ENCODE results near the gene CENPC. TPM values are rescaled to one million over a fixed set of nuclear protein-coding genes. Genes with fewer than 3 reads are reported as not detected.

CENPC gene
- 1 to 10 TPM; 4.7 to 5.7 (median 5.5) TPM for polyA plus RNA-seq

GRCh38 chr4:67545199-67546003, at the start of gene CENPC:
Gene CENPC (minus strand): TSS chr4:67545503. CDS start chr4:67545355, 148 bp downstream.
- 0 to 1% (median 0%) methylated on average over 52 to 53 of the region's 53 CpGs for WGBS, 3 donors

GRCh38 chr4:67593741-67594175, 48.5 kb upstream of the CENPC start:
- H3K27ac ChIP-seq (ENCODE audit: low read depth, low read length): no peak overlapping the region
- WGBS, 3 donors: 28 to 35% (median 30%) methylated on average over 2 of the region's 2 CpGs

More at GRCh38 chr4:67545199-67546003, at the start of gene CENPC:
- H3K27ac ChIP-seq (ENCODE audit: low read depth, low read length): peak within 1 kb of the TSS; percentile 75

GRCh38 chr4:67587156-67587555, 41.9 kb upstream of the CENPC start:
- 26 to 94% (median 92%) methylated on average over 3 of the region's 3 CpGs for WGBS, 3 donors
- no peak overlapping the region for H3K27ac ChIP-seq (ENCODE audit: low read depth, low read length)

- H3K27ac ChIP-seq (ENCODE audit: low read depth, low read length): no peak overlapping the region
Observed at GRCh38 chr4:67584496-67584895, 39.2 kb upstream of the CENPC start.

- 47 to 50% (median 48%) methylated on average over 2 of the region's 2 CpGs for WGBS, 3 donors
- no peak overlapping the region for H3K27ac ChIP-seq (ENCODE audit: low read depth, low read length)
Observed at GRCh38 chr4:67581913-67582312, 36.6 kb upstream of the CENPC start.

GRCh38 chr4:67581208-67581857, 36.0 kb upstream of the CENPC start:
- 52 to 79% (median 58%) methylated on average over 8 of the region's 8 CpGs for WGBS, 3 donors
- H3K27ac ChIP-seq (ENCODE audit: low read depth, low read length): no peak overlapping the region

- no peak overlapping the region for H3K27ac ChIP-seq (ENCODE audit: low read depth, low read length)
- 89 to 95% (median 94%) methylated on average over 3 of the region's 3 CpGs for WGBS, 3 donors
Observed at GRCh38 chr4:67580577-67580976, 35.3 kb upstream of the CENPC start.

- WGBS, 3 donors: 93 to 97% (median 97%) methylated on average over 1 of the region's 1 CpG
- H3K27ac ChIP-seq (ENCODE audit: low read depth, low read length): no peak overlapping the region
Observed at GRCh38 chr4:67576538-67576937, 31.2 kb upstream of the CENPC start.

- no peak overlapping the region for H3K27ac ChIP-seq (ENCODE audit: low read depth, low read length)
- WGBS, 3 donors: 80 to 90% (median 86%) methylated on average over 4 of the region's 4 CpGs
Observed at GRCh38 chr4:67576059-67576466, 30.8 kb upstream of the CENPC start.

GRCh38 chr4:67575232-67576058, 30.1 kb upstream of the CENPC start:
- WGBS, 3 donors: 39 to 73% (median 44%) methylated on average over 13 of the region's 13 CpGs
- no peak overlapping the region for H3K27ac ChIP-seq (ENCODE audit: low read depth, low read length)

- no peak overlapping the region for H3K27ac ChIP-seq (ENCODE audit: low read depth, low read length)
Observed at GRCh38 chr4:67573193-67573592, 27.9 kb upstream of the CENPC start.

- H3K27ac ChIP-seq (ENCODE audit: low read depth, low read length): no peak overlapping the region
- WGBS, 3 donors: 41 to 46% (median 45%) methylated on average over 1 of the region's 1 CpG
Observed at GRCh38 chr4:67571975-67572374, 26.7 kb upstream of the CENPC start.

- no peak overlapping the region for H3K27ac ChIP-seq (ENCODE audit: low read depth, low read length)
- WGBS, 3 donors: 91 to 100% (median 100%) methylated on average over 1 of the region's 1 CpG
Observed at GRCh38 chr4:67570537-67570936, 25.2 kb upstream of the CENPC start.

- no peak overlapping the region for H3K27ac ChIP-seq (ENCODE audit: low read depth, low read length)
- 72 to 95% (median 89%) methylated on average over 2 of the region's 2 CpGs for WGBS, 3 donors
Observed at GRCh38 chr4:67568820-67569219, 23.5 kb upstream of the CENPC start.

GRCh38 chr4:67566335-67566734, 21.0 kb upstream of the CENPC start:
- WGBS, 3 donors: 93 to 95% (median 94%) methylated on average over 3 of the region's 3 CpGs
- H3K27ac ChIP-seq (ENCODE audit: low read depth, low read length): no peak overlapping the region

GRCh38 chr4:67565284-67565683, 20.0 kb upstream of the CENPC start:
- no peak overlapping the region for H3K27ac ChIP-seq (ENCODE audit: low read depth, low read length)

GRCh38 chr4:67558493-67558892, 13.2 kb upstream of the CENPC start, which contains the start of gene STAP1:
Gene STAP1 (plus strand): TSS chr4:67558727. CDS start chr4:67558810, 83 bp downstream.
- WGBS, 3 donors: 49 to 82% (median 59%) methylated on average over 4 of the region's 4 CpGs
- no peak within 1 kb of the TSS for H3K27ac ChIP-seq (ENCODE audit: low read depth, low read length)

- 31 to 47% (median 35%) methylated on average over 2 of the region's 2 CpGs for WGBS, 3 donors
- no peak overlapping the region for H3K27ac ChIP-seq (ENCODE audit: low read depth, low read length)
Observed at GRCh38 chr4:67556436-67556835, 11.1 kb upstream of the CENPC start.

- no peak overlapping the region for H3K27ac ChIP-seq (ENCODE audit: low read depth, low read length)
- WGBS, 3 donors: 76 to 85% (median 83%) methylated on average over 3 of the region's 3 CpGs
Observed at GRCh38 chr4:67555447-67555846, 10.1 kb upstream of the CENPC start.

All from adipose tissue (tissue), 3 donors.